Fibroblast of skin of right quadriceps (primary cell): ENCODE data around the gene MTO1.
A peak's percentile ranks its signal among the peaks of the same experiment; 100 is the strongest.
"Not testable (repeated sequence)": the region's sequence is repeated elsewhere in the genome, so short reads cannot be mapped to it uniquely, and the experiment has no call there.

ENCODE experiments used
- DNase-seq: peaks from one replicate; pipeline ENCODE4 v3.0.0-alpha.2; 2013

MTO1 gene

GRCh38 chr6:73461537-73462350 is at the start of gene MTO1:
Gene MTO1, plus strand, starts transcription at chr6:73461737. Its CDS starts 118 bp downstream, at chr6:73461855.
- DNase-seq, result peak; percentile 91

GRCh38 chr6:73413102-73413501 is 48.4 kb upstream of the MTO1 start:
- no peak for DNase-seq

- peak; percentile 10 for DNase-seq
Measured at GRCh38 chr6:73418081-73418741, 43.3 kb upstream of the MTO1 start.

- no peak for DNase-seq
Measured at GRCh38 chr6:73421534-73421933, 40.0 kb upstream of the MTO1 start.

- DNase-seq, result no peak
Measured at GRCh38 chr6:73435236-73435635, 26.3 kb upstream of the MTO1 start.

- no peak for DNase-seq
Measured at GRCh38 chr6:73443555-73443954, 18.0 kb upstream of the MTO1 start.

- peak; percentile 58 for DNase-seq
Measured at GRCh38 chr6:73451223-73452106, 10.1 kb upstream of the MTO1 start.

- DNase-seq, result peak; percentile 70
Measured at GRCh38 chr6:73452107-73452461, 9.5 kb upstream of the MTO1 start, which contains the start of gene CGAS. Gene CGAS, minus strand, starts transcription at chr6:73452297. Its CDS starts 116 bp downstream, at chr6:73452181.

GRCh38 chr6:73455865-73456629 is 5.5 kb upstream of the MTO1 start:
- DNase-seq, result no peak

- DNase-seq, result not testable (repeated sequence)
Measured at GRCh38 chr6:73459474-73459873, 2.1 kb upstream of the MTO1 start.

- no peak for DNase-seq
Measured at GRCh38 chr6:73460056-73460455, 1.5 kb upstream of the MTO1 start.

- DNase-seq, result no peak
Measured at GRCh38 chr6:73471686-73472290, 10.3 kb downstream of the MTO1 start.

- no peak for DNase-seq
Measured at GRCh38 chr6:73476723-73477122, 15.2 kb downstream of the MTO1 start.

- no peak for DNase-seq
Measured at GRCh38 chr6:73477407-73477806, 15.9 kb downstream of the MTO1 start.

GRCh38 chr6:73481969-73482368 is 20.4 kb downstream of the MTO1 start:
- no peak for DNase-seq

GRCh38 chr6:73484438-73484837 is 22.9 kb downstream of the MTO1 start:
- no peak for DNase-seq

- no peak for DNase-seq
Measured at GRCh38 chr6:73487473-73487872, 25.9 kb downstream of the MTO1 start.

GRCh38 chr6:73491377-73491776 is 29.8 kb downstream of the MTO1 start:
- peak; percentile 12 for DNase-seq

- no peak for DNase-seq
Measured at GRCh38 chr6:73497915-73498314, 36.4 kb downstream of the MTO1 start.

- DNase-seq, result no peak
Measured at GRCh38 chr6:73503027-73503772, 41.7 kb downstream of the MTO1 start.

- no peak for DNase-seq
Measured at GRCh38 chr6:73504160-73504559, 42.6 kb downstream of the MTO1 start.
